ENCODE measurements around the gene ADAMTSL3.

ADAMTSL3 gene

DNA sequence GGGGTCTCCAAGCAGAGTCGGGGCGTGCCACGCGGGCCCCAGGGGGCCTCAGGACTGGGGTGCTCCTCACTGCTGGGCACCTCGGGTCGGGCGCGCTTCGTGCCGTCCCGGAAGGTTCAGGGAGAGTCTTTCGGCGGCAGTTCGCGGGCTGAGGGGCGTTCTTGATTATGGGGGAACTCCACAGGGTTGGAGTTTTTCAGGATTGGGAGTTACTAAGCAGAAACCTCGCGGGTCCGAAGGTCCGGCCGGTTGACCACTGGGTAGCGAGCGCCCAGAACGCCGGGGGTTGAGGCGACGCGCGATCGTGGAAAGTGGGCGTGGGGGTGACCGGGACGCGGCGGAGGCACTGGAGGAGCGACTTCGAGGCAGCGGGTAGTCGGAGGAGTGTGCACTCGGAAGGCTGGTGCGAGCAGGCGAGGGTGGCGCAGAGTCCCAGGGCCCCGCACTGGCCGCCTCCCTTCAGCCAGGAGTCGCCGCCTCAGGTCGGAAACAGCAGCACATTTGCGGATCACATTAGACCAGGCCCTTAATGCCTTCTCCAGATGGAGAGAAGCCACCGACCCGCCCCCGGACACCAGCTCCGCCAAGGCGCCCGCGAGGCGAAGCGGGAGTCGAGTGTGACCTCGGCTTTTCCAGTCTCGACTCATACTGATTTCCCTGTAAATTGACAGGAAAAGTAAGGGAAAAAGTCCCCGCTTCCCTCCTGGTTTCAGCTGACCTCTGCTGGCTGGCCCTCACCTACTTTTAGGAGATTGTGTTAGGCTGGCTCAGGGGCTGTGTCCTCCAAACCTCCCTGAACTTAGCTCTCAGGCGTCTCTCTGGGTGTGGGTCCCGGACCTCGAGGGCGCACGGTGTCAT, 685 bp downstream of the ADAMTSL3 start:
- H3K4me3 ChIP-seq (ENCODE audit: low read depth, low read length), result no peak overlapping the region
- DNase-seq (ENCODE audit: low read depth), result no peak

DNA sequence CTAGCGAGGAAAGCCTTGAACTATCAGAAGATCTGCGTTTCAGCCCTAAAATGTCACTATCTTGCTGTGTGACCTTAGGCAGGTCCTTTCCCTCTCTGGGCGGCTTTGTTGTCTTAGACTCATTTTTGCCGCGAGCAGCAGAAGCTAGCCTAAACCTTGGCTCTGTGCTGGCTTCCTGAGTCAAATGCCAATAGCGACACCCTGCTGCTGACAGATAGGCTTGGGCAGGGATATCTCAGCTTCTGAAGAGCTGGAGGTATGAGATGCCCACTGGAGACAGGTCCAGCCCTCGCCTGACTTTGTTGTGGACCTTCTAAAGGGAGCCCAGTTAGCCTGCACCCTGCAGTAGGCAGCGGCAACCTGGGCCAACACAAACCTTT, 1.3 kb downstream of the ADAMTSL3 start:
- DNase-seq (ENCODE audit: low read depth), result no peak
- no peak overlapping the region for H3K4me3 ChIP-seq (ENCODE audit: low read depth, low read length)
- TF ChIP-seq, protein P1, sequence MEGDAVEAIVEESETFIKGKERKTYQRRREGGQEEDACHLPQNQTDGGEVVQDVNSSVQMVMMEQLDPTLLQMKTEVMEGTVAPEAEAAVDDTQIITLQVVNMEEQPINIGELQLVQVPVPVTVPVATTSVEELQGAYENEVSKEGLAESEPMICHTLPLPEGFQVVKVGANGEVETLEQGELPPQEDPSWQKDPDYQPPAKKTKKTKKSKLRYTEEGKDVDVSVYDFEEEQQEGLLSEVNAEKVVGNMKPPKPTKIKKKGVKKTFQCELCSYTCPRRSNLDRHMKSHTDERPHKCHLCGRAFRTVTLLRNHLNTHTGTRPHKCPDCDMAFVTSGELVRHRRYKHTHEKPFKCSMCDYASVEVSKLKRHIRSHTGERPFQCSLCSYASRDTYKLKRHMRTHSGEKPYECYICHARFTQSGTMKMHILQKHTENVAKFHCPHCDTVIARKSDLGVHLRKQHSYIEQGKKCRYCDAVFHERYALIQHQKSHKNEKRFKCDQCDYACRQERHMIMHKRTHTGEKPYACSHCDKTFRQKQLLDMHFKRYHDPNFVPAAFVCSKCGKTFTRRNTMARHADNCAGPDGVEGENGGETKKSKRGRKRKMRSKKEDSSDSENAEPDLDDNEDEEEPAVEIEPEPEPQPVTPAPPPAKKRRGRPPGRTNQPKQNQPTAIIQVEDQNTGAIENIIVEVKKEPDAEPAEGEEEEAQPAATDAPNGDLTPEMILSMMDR (IDR thresholded peaks at IDR 0.05; ENCODE audit: insufficient read depth, low read depth, low read length, missing control alignments), result no peak

More for the DNA sequence above, 685 bp downstream of the ADAMTSL3 start:
- TF ChIP-seq, protein P1 (IDR thresholded peaks at IDR 0.05; ENCODE audit: insufficient read depth, low read depth, low read length, missing control alignments), result no peak

DNA sequence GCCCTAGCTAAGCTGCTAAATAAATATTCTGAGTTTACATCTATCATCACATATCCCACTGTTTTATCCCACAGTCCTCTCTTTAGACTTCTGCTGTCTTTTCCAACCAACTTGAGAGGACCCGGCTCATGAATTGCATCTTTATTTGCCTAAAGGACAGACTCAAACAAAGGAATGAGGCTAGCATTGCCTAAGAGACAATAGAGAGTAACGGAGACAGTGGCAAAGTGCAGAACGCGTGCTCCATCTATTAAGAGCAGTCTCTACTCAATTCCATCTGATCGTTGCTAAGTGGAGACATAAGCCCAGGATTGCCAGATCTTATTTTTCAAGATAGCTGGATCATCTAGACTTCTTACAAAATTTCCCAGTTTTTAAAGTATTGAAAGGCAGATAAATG, 2.3 kb downstream of the ADAMTSL3 start:
- H3K4me3 ChIP-seq (ENCODE audit: low read depth, low read length), result no peak overlapping the region
- DNase-seq (ENCODE audit: low read depth), result no peak
- TF ChIP-seq, protein P1 (IDR thresholded peaks at IDR 0.05; ENCODE audit: insufficient read depth, low read depth, low read length, missing control alignments), result no peak

DNA sequence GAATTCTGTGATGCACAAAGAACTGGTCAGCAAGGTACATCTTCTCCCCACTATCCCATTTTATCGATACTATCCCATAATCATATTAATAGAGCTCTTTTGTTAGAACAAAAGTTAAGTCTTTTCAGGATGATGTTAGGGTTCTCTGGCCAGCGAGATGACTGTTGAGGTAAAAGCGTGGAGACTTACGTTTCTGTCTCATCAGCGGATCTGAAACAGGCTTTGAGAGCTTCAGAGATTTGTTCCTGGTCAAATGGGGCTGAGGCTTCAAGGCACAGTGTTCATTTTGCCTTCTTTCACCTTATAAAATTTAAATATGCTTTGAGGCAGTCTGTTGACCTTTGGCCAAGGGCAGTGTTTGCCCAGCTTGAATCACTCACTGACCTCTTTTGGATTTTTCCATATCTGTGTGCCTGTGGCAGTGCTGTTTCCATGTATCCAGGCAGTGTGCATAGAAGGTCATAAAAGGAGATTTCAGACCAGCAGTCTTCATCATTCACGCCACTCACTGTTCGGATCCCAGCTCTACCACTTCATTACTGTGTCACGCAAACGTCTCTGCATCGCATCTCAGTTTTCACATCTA, 3.1 kb downstream of the ADAMTSL3 start:
- H3K4me3 ChIP-seq (ENCODE audit: low read depth, low read length), result no peak overlapping the region
- TF ChIP-seq, protein P1 (IDR thresholded peaks at IDR 0.05; ENCODE audit: insufficient read depth, low read depth, low read length, missing control alignments), result no peak
- no peak for DNase-seq (ENCODE audit: low read depth)

DNA sequence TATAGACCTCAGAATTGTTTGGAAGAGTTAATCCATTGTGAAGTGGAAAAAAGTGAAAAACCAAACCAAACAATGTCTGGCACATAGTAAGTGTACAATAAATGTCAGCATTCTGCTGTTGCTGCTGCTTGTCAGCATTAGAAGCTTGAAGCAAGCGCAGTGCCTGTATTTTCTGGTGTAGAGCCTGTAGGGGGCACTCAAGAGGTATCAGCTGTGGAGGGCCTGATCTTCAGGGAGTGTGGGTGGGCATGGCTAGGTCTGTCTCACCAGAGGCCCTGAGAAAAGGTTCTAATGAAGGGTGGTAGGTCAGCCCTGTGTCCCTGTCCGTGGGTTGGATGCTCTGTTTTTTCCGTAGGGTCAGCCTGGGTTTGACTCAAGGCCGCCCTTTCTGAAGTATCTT, 3.6 kb downstream of the ADAMTSL3 start:
- no peak overlapping the region for H3K4me3 ChIP-seq (ENCODE audit: low read depth, low read length)
- DNase-seq (ENCODE audit: low read depth), result peak; percentile 12
- TF ChIP-seq, protein P1 (IDR thresholded peaks at IDR 0.05; ENCODE audit: insufficient read depth, low read depth, low read length, missing control alignments), result peak; percentile 24

DNA sequence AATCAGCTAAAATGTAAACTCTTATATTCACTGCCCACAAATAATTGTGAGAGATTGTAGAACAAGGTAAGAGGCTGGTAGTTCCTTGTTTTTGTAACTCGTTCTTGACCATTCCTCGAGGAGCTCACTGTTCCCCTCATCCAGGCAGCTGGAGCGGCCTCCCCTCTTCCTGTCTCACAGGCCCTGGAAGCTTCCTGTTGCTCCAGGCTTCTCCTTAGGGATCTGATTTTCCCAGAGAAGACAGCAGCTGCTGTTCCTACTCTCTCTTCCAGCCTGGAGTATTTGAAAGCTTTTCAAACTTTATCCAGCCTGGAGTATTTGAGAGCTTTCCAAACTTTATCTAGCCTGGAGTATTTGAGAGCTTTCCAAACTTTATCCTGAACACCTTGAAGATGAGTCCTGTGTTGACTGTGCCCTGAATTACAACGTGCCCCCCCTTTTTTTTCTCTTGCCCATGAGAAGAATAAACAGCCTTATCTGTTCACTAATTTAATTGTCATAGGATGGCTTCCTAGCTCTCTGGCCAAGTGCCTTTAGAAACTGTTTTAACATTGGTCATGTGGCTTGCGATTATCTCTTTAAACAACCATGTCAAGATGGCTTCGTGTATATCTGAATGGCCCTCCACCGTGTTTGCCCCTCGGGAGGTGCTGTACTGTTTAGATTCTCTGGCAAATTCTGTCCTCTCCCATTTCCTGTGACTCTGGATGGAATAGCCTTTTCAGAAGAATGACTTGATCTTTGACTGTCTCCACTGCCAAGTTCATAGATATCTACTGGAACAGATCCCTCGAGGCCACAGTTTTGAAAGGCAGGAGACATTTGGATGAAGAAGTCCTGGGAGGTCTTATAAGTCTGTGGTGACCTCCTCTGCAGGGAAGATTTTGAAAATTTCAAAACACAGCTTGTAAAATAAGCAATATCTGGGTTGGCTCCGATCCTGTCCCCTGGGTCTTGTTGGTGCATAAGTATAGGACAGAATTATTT, 4.8 kb downstream of the ADAMTSL3 start:
- DNase-seq (ENCODE audit: low read depth), result no peak
- H3K4me3 ChIP-seq (ENCODE audit: low read depth, low read length), result no peak overlapping the region
- TF ChIP-seq, protein P1 (IDR thresholded peaks at IDR 0.05; ENCODE audit: insufficient read depth, low read depth, low read length, missing control alignments), result no peak
